Stimulated activated naive CD8-positive, alpha-beta T cell treated with anti-CD3 and anti-CD28 coated beads, Interleukin-15, Interleukin-2, amounts not matched to agents 100 U/mL and 50 U/mL, for 24 hours (primary cell): ENCODE measurements around the gene TOR1AIP2.

Source experiments
- ATAC-seq: fragments of 150-1000 bp; cut with Tn5 transposase; one replicate; pipeline ENCODE4 v1.10.0; 2021
- DNase-seq: peaks from one replicate; pipeline ENCODE4 v3.0.0; 2021

TOR1AIP2 gene

GRCh38 chr1:179877586-179878265 lies at the start of gene TOR1AIP2:
TOR1AIP2 (minus strand) TSS chr1:179877803; CDS start chr1:179852665, 25,138 bp downstream.
- DNase-seq (peak; percentile 92), ATAC-seq (peak; percentile 79)

GRCh38 chr1:179926850-179927205 lies 49.2 kb upstream of the TOR1AIP2 start:
- no peak for DNase-seq
- ATAC-seq, result no peak

GRCh38 chr1:179925922-179926849 lies 48.6 kb upstream of the TOR1AIP2 start:
- ATAC-seq (no peak), DNase-seq (no peak)

GRCh38 chr1:179925302-179925701 lies 47.7 kb upstream of the TOR1AIP2 start:
- DNase-seq, result no peak
- no peak for ATAC-seq

- no peak for DNase-seq
- ATAC-seq, result no peak
Observed at GRCh38 chr1:179924268-179924667, 46.7 kb upstream of the TOR1AIP2 start.

GRCh38 chr1:179923029-179923428 lies 45.4 kb upstream of the TOR1AIP2 start:
- ATAC-seq (no peak), DNase-seq (no peak)

GRCh38 chr1:179921981-179922872 lies 44.6 kb upstream of the TOR1AIP2 start:
- ATAC-seq (no peak), DNase-seq (no peak)

GRCh38 chr1:179921472-179921871 lies 43.9 kb upstream of the TOR1AIP2 start:
- ATAC-seq (no peak), DNase-seq (no peak)

- ATAC-seq (peak; percentile 32), DNase-seq (no peak)
Observed at GRCh38 chr1:179917601-179918429, 40.2 kb upstream of the TOR1AIP2 start.

- ATAC-seq, result no peak
Observed at GRCh38 chr1:179911812-179912211, 34.2 kb upstream of the TOR1AIP2 start.

GRCh38 chr1:179910934-179911333 lies 33.3 kb upstream of the TOR1AIP2 start:
- ATAC-seq, result no peak
- no peak for DNase-seq

More at GRCh38 chr1:179911812-179912211, 34.2 kb upstream of the TOR1AIP2 start:
- DNase-seq, result no peak

- DNase-seq, result no peak
- ATAC-seq, result no peak
Observed at GRCh38 chr1:179889589-179889988, 12.0 kb upstream of the TOR1AIP2 start.

- no peak for DNase-seq
- ATAC-seq, result no peak
Observed at GRCh38 chr1:179888071-179888470, 10.5 kb upstream of the TOR1AIP2 start.

GRCh38 chr1:179883745-179884138 lies 6.1 kb upstream of the TOR1AIP2 start:
- peak; percentile 43 for ATAC-seq
- DNase-seq, result peak; percentile 46

GRCh38 chr1:179883040-179883744 lies 5.6 kb upstream of the TOR1AIP2 start:
- ATAC-seq (no peak), DNase-seq (no peak)

GRCh38 chr1:179882253-179883039 lies 4.8 kb upstream of the TOR1AIP2 start, which contains the start of gene TOR1AIP1:
TOR1AIP1 (plus strand) TSS chr1:179882285; CDS start chr1:179882503, 218 bp downstream.
- ATAC-seq, result peak; percentile 86

GRCh38 chr1:179881642-179882252 lies 4.1 kb upstream of the TOR1AIP2 start:
- DNase-seq (no peak), ATAC-seq (no peak)

More at GRCh38 chr1:179882253-179883039, 4.8 kb upstream of the TOR1AIP2 start, which contains the start of gene TOR1AIP1:
- peak; percentile 96 for DNase-seq

- ATAC-seq, result no peak
- DNase-seq, result no peak
Observed at GRCh38 chr1:179879797-179880196, 2.2 kb upstream of the TOR1AIP2 start.

GRCh38 chr1:179876300-179876715 lies 1.3 kb downstream of the TOR1AIP2 start:
- no peak for ATAC-seq
- DNase-seq, result no peak
